Neural progenitor cell (in vitro differentiated cells): Measurements from ENCODE around the gene POU6F2.

ENCODE experiments used
- EZH2 ChIP-seq: fragments of 200-600 bp; sonication (generic); IDR thresholded peaks from 2 replicates; pipeline ENCODE4 v1.6.1; 2017; ENCODE audit warnings: antibody characterized with exemption, mild to moderate bottlenecking, moderate library complexity
- EZH2phosphoT487 ChIP-seq: fragments of 200-600 bp; sonication (generic); IDR thresholded peaks from 2 replicates; pipeline ENCODE4 v1.6.1; 2017; ENCODE audit warnings: antibody characterized with exemption
- TF ChIP-seq, protein P1 (sequence below): fragments of 200-600 bp; sonication (generic); IDR thresholded peaks from 2 replicates; pipeline ENCODE4 v1.5.1; 2017; ENCODE audit warnings: antibody characterized with exemption, mild to moderate bottlenecking

DNA sequence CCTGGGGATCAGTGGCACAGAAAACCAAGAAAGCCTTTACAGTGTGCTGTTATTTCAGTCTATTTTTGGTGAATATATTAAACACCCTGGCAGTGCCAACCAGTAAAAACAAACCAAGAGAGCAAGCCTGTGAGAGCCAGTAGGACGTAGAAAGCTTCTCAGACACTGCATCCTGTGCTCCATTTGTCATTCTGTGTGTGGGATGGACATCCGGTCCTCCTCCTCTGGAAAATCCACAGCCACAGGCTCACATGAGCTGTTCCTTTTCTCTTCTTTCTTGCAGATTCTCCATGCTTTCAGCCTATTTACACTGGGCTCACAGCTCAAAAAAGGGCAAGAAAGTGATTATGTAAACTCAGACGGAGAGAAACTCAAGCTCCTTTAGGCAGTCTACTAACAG, 468.8 kb downstream of the POU6F2 start:
- TF ChIP-seq, protein P1, sequence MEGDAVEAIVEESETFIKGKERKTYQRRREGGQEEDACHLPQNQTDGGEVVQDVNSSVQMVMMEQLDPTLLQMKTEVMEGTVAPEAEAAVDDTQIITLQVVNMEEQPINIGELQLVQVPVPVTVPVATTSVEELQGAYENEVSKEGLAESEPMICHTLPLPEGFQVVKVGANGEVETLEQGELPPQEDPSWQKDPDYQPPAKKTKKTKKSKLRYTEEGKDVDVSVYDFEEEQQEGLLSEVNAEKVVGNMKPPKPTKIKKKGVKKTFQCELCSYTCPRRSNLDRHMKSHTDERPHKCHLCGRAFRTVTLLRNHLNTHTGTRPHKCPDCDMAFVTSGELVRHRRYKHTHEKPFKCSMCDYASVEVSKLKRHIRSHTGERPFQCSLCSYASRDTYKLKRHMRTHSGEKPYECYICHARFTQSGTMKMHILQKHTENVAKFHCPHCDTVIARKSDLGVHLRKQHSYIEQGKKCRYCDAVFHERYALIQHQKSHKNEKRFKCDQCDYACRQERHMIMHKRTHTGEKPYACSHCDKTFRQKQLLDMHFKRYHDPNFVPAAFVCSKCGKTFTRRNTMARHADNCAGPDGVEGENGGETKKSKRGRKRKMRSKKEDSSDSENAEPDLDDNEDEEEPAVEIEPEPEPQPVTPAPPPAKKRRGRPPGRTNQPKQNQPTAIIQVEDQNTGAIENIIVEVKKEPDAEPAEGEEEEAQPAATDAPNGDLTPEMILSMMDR = no peak
- TF ChIP-seq EZH2 (no peak), EZH2phosphoT487 (no peak)
